GM21447 (cell line): ENCODE measurements around the gene WDR27.
"Not testable (repeated sequence)": the region's sequence is repeated elsewhere in the genome, so short reads cannot be mapped to it uniquely, and the experiment has no call there.

Source experiments
- ATAC-seq: cut with Tn5 transposase; IDR thresholded peaks from one replicate; pipeline ENCODE4 v1.9.1; 2021; ENCODE audit not compliant: unreplicated experiment

The WDR27 gene

GRCh38 chr6:169452117-169452868, 249.5 kb downstream of the WDR27 start:
- ATAC-seq, result no peak

- ATAC-seq, result no peak
Measured at GRCh38 chr6:169451065-169451838, 250.6 kb downstream of the WDR27 start.

GRCh38 chr6:169450097-169450496, 251.7 kb downstream of the WDR27 start:
- ATAC-seq, result no peak

GRCh38 chr6:169449221-169449620, 252.6 kb downstream of the WDR27 start:
- no peak for ATAC-seq

- no peak for ATAC-seq
Measured at GRCh38 chr6:169445661-169446581, 255.9 kb downstream of the WDR27 start.

GRCh38 chr6:169445227-169445626, 256.6 kb downstream of the WDR27 start:
- no peak for ATAC-seq

GRCh38 chr6:169441292-169441691, 260.5 kb downstream of the WDR27 start:
- ATAC-seq, result no peak

- ATAC-seq, result no peak
Measured at GRCh38 chr6:169439710-169440109, 262.1 kb downstream of the WDR27 start.

- ATAC-seq, result not testable (repeated sequence)
Measured at GRCh38 chr6:169434554-169434953, 267.3 kb downstream of the WDR27 start.

GRCh38 chr6:169429001-169429400, 272.8 kb downstream of the WDR27 start:
- ATAC-seq, result no peak

GRCh38 chr6:169428532-169428931, 273.3 kb downstream of the WDR27 start:
- no peak for ATAC-seq

GRCh38 chr6:169427856-169428255, 274.0 kb downstream of the WDR27 start:
- ATAC-seq, result no peak

GRCh38 chr6:169426611-169427010, 275.2 kb downstream of the WDR27 start:
- ATAC-seq, result no peak

GRCh38 chr6:169425628-169426370, 276.0 kb downstream of the WDR27 start:
- no peak for ATAC-seq

- no peak for ATAC-seq
Measured at GRCh38 chr6:169424821-169425240, 277.0 kb downstream of the WDR27 start.

- no peak for ATAC-seq
Measured at GRCh38 chr6:169424149-169424804, 277.6 kb downstream of the WDR27 start.

- no peak for ATAC-seq
Measured at GRCh38 chr6:169421586-169422264, 280.1 kb downstream of the WDR27 start.

GRCh38 chr6:169420912-169421543, 280.8 kb downstream of the WDR27 start:
- no peak for ATAC-seq

- ATAC-seq, result no peak
Measured at GRCh38 chr6:169417101-169417500, 284.7 kb downstream of the WDR27 start.
